HG03439 (cell line): ENCODE measurements around the gene DVL2.

ENCODE experiments used
- ATAC-seq: cut with Tn5 transposase; IDR thresholded peaks from one replicate; pipeline ENCODE4 v1.9.1; 2021; ENCODE audit warnings: mild to moderate bottlenecking, moderate library complexity; ENCODE audit not compliant: unreplicated experiment

Gene DVL2

DNA sequence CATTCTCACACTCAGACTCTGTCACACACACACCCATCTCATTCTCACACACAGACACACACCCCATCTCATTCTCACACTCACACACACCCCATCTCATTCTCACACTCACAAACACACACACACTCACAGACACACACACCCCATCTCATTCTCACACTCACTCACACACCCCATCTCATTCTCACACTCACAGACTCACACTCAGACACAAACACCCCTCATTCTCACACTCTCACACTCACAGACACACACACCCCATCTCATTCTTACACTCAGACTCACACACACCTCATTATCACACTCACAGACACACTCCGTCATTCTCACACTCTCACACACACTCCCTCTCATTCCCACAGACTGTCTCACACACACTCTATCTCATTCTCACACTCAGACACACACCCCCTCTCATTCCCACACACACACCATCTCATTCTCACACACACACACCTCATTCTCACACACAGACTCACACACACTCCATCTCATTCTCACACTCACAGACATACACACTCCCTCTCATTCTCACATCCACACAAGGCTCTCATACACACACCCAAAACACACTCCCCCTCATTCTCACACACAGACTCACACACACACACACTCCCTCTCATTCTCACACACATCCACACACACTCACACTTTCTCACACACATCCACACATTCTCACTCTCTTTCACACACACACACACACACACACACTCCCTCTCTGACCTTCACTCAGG, 58.0 kb downstream of the DVL2 start:
- ATAC-seq: no peak
